GM12865 (cell line): Measurements from ENCODE around the gene ACOT7.
A peak's percentile ranks its signal among the peaks of the same experiment; 100 is the strongest.

Experiments used
- DNase-seq: peaks from one replicate; pipeline ENCODE4 v3.0.0; 2010; ENCODE audit warnings: low read depth
- H3K4me3 ChIP-seq: 2 replicates; pipeline ENCODE4 v1.5.1; 2011; ENCODE audit warnings: mild to moderate bottlenecking, low read depth, low read length, control low read depth
- CTCF ChIP-seq: IDR thresholded peaks from 2 replicates; pipeline ENCODE4 v1.5.1; 2011; ENCODE audit warnings: low read length, control low read depth, low read depth, inconsistent platforms; ENCODE audit not compliant: insufficient read depth; ENCODE audit errors: missing control alignments

Gene ACOT7

DNA sequence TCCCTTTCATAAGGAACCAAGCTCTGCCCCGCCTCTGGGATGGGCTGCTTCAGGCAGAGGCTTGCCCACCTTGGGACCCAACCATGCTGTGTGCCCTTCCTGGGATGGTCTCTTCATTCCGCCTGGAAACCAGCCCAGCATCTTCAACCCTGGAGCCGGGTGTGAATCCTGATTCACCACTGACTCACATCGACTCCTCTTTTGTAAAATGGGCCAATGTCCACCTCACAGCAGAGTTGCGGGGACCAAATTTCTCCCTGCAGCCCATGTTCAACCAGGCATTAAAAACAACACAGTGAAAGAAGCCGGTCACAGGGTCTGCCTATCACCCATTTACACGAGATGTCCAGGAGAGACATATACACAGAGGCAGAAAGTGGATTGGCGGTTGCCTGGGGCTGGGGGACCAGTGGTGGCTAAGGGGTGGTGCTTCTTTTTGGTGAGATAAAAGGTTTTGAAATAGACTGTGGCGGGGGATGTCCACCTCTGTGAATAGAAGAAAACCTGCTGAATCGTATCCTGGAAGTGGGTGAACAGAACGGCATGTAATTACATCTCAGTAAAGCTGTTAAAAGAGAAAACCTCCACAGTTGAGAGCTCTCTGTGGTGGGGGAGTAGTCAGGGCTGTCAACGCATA is 125.8 kb downstream of the ACOT7 start:
- H3K4me3 ChIP-seq: no peak overlapping the region
- DNase-seq: no peak
- TF ChIP-seq CTCF: no peak

- H3K4me3 ChIP-seq: no peak overlapping the region
- DNase-seq: no peak
- TF ChIP-seq CTCF: no peak
Observed at GRCh38 chr1:6266641-6267040, 126.9 kb downstream of the ACOT7 start.

DNA sequence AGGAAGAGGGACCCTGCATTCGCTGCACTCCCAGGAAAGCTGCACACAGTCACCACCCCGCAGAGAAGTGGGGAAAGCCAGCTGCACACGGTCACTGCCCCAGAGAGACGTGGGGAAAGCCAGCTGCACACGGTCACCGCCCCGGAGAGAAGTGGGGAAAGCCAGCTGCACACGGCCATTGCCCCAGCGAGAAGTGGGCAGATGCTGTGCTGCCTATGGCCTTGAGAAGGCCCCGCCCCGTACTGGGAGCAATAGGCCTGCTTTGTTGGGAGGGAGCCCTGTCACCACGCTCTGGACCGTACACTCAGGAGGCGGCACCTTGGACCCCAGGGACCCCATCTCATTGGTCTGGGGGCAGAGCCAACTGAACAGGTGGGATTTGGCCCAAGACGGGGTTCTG is 128.4 kb downstream of the ACOT7 start:
- no peak for TF ChIP-seq CTCF
- no peak overlapping the region for H3K4me3 ChIP-seq
- DNase-seq: no peak

DNA sequence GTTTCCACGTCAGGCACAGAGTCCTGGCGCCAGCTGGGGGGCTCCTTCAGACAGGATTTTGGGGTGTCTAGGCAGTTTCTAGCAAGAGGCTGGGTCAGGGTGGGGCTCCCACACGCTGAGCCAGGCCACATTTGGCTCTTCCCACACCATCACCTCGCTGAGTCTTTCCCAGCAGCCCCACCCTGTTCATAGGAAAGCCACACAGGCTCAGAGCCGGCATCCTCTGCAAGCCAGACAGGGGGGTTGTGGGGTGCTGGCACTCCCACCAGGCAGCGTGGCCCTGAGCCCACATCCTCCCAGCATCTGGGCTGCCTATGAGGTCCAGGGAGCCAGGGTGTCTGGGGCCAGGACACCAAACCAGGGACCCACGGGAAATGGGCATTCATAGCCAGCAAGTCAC is 129.9 kb downstream of the ACOT7 start:
- no peak for DNase-seq
- H3K4me3 ChIP-seq: no peak overlapping the region
- TF ChIP-seq CTCF: no peak

DNA sequence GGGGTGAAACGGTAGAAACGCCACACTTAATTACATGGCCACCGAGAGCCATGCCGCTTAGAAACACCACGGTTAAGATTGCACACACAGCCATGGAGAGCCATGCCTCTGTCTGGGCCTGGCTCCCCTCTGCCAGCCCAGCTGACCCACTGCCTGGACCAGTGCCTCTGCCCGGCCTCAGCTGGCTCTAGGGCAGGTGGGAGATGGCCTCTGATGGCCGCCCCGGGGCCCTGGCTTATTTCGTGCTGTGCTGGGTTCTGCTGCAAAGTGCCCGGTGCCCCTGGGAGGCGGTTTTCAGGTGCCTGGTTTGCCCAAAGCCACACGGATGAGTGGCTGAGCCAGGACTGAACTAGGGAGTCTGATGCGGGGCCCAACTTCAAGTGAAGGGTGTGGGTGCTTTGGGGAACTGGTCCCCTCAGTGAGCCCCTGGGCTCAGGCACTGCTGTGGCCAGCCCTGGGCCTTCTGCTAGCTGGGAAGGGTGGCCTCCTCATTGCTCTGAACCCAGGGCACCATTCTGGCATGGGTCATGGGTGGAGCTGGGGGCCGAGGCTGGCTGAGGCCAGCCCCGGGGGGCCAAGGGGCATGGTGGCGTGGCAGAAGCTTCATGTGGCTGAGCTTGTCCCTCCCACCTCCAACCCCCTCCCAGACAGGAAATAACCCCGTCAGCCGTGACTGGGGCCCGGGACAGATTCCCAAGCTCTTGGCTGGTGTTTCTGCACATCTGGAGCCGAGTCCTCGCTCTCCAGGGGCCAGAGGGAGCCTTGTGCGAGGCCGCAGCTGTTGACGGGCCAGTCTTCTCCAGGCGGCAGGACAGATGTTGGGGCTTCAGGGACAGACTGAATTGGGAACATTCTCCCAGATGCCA is 130.8 kb downstream of the ACOT7 start:
- DNase-seq: no peak
- H3K4me3 ChIP-seq: no peak overlapping the region
- no peak for TF ChIP-seq CTCF

- peak overlapping the region; percentile 36; the same call in 1 of the 2 replicates for H3K4me3 ChIP-seq
- no peak for DNase-seq
- no peak for TF ChIP-seq CTCF
Observed at GRCh38 chr1:6261615-6261995, 132.0 kb downstream of the ACOT7 start.
